Smooth muscle cell of the umbilical artery (primary cell): ENCODE results near the gene MBTD1. TPM values are rescaled to one million over a fixed set of nuclear protein-coding genes. Genes with fewer than 3 reads are reported as not detected.

Experiments
- total RNA-seq: library from RNA; depleted of rRNA; stranded (reverse); fragments of >200 nt; gene quantifications from 2 replicates; pipeline ENCODE4 v1.2.3, GENCODE V29; 2014

MBTD1 gene
- total RNA-seq = 10.1 and 10.7 TPM in 2 replicates

GRCh38 chr17:51259564-51260236 is at the start of gene MBTD1:
TSS of gene MBTD1 (minus strand) at chr17:51260049. CDS start at chr17:51225161, 34,888 bp downstream.

DNA sequence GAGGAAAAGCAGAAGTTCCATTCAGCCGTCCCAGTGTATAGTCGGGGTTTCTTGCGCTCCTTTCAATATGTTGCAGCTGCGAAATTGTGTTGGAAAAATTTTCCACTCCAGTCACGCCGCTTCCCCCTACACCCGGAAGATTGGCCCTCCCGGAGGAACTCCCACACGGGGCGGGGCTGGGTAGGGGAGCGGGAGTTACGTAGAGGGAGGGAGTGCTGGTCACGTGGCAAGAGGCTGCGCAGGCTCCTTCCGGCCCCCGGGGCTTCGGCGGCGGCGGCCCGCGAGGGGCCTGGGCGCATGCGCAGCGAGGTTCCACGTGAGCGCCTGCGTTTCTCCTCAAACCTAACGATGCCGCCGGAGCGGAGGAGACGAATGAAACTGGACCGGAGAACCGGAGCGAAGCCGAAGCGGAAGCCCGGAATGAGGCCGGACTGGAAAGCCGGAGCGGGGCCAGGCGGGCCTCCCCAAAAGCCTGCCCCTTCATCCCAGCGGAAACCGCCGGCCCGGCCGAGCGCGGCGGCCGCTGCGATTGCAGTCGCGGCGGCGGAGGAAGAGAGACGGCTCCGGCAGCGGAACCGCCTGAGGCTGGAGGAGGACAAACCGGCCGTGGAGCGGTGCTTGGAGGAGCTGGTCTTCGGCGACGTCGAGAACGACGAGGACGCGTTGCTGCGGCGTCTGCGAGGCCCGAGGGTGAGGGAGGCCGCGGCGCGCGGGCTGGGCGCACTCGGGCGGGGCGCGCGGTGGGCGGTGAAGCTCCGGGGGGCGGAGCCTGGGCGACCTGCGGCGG is 581 bp upstream of the MBTD1 start, which contains the start of gene UTP18:
Gene UTP18 (plus strand): TSS at position 310 of the 787 bp plus-strand sequence. CDS start 39 bp downstream, at position 349.

DNA sequence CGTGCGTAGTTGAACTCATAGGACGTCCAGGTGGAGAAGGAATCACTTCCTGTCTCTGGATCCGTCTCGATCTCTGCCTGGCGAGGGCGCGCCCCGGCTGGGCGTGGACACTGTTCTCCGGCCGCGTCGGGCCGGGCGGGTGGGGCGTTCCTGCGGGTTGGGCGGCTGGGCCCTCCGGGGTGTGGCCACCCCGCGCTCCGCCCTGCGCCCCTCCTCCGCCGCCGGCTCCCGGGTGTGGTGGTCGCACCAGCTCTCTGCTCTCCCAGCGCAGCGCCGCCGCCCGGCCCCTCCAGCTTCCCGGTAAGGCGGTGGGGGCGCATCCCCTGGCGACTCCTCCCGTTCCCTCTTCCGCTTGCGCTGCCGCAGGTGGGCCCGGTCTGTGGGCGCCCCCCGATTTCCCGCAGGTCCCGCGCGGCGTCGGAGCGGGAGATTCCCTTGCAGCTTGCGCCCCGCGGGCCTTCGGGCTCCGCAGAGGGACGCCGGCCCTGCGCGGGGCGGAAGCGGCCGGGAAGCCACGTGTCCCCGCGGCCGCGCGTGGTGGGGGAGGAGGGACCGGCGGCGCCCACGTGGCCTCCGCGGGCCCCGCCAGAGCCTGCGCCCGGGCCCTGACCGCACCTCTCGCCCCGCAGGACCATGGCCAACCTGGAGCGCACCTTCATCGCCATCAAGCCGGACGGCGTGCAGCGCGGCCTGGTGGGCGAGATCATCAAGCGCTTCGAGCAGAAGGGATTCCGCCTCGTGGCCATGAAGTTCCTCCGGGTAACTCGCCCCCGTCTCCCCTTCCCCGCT is 93.5 kb downstream of the MBTD1 start, which contains the start of gene NME2:
Gene NME2 (plus strand): TSS at position 214 of the 789 bp plus-strand sequence. CDS start 420 bp downstream, at position 634.

GRCh38 chr17:51153210-51154072 is 106.4 kb downstream of the MBTD1 start, which contains the start of gene NME1:
TSS of gene NME1 (plus strand) at chr17:51153559. CDS start at chr17:51155655, 2,096 bp downstream.

Other genes starting within 250 kb of the MBTD1 start
- 90.3 and 131 TPM in 2 replicates for gene SPAG9, start 139.2 kb downstream of the MBTD1 start, total RNA-seq
- gene NME1, start 106.5 kb downstream of the MBTD1 start, total RNA-seq = 131 and 137 TPM in 2 replicates
- 450 and 894 TPM in 2 replicates for gene NME2, start 93.6 kb downstream of the MBTD1 start, total RNA-seq
- 33.6 and 42.7 TPM in 2 replicates for gene UTP18, start 497 bp upstream of the MBTD1 start, total RNA-seq